Ureter (tissue), 1 donor: ENCODE data around the gene MUC5AC. TPM values are rescaled to one million over a fixed set of nuclear protein-coding genes. Genes with fewer than 3 reads are reported as not detected.

Experiments used
- DNase-seq: peaks from one replicate; pipeline ENCODE4 v3.0.0-alpha.2; 2020; ENCODE audit warnings: low spot score
- total RNA-seq: library from RNA; stranded (reverse); gene quantifications from one replicate; pipeline ENCODE4 v1.2.4, GENCODE V29; 2023
- donor health status: DM: yes; HTN: yes; CAD: no.

Gene MUC5AC
- total RNA-seq, 1 donor from 2014 or later = not detected

- DNase-seq = no peak
These were observed 37.4 kb downstream of the MUC5AC start for GRCh38 chr11:1194977-1195681.

- no peak for DNase-seq
These were observed 38.1 kb downstream of the MUC5AC start for GRCh38 chr11:1195682-1196515.

DNA sequence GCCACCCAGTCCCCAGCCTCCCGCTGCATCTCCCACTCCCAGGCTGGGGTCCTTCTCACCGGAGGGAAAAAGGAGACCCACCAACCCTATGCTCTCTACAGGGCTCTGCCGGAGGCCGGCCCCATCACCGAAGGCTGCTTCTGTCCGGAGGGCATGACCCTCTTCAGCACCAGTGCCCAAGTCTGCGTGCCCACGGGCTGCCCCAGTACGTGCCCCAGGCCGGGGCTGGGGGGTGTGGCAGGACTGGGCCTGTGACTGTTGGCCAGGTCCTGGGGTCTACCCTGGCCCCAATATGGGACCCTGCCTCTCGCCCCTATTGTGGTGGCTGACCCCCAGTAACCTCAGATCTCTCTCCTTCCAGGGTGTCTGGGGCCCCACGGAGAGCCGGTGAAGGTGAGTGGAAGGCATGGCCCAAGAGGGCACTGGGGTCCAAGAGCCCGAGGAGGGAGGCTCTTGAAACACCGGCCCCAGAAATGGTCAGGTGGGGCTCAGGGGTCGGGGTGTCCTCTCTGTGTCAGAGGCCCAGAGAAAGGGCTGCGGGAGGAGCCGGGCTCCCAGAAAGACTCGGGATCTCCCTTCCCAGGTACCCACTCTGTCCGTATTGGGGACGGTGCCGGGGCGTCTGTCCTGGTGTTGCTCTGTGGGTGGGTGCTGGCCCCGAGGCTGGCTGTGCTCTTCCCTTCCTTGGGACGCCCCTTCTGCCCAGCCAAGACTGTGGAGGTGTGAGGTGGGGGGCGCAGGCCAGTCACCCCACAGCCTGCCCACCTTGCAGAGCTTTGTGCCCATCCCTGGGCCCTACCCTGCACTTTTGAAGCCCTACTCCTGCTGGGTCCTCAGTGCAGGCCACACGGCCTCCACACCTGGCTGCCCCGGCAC is 39.0 kb downstream of the MUC5AC start:
- no peak for DNase-seq

DNA sequence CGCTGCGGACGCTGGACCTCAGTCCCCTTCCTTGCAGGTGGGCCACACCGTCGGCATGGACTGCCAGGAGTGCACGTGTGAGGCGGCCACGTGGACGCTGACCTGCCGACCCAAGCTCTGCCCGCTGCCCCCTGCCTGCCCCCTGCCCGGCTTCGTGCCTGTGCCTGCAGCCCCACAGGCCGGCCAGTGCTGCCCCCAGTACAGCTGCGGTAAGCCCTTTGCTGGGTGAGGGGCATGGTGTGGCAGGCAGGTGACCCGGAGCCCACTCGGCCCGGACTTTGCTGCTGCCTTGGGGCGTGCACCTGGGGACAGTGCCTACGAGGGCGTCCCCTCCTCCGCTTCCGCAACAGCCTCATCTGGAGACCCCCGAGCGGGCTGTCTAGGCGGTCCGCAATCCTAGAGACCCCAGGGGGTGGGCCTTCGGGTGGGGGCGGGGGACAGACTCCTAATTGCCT is 39.7 kb downstream of the MUC5AC start:
- no peak for DNase-seq

DNA sequence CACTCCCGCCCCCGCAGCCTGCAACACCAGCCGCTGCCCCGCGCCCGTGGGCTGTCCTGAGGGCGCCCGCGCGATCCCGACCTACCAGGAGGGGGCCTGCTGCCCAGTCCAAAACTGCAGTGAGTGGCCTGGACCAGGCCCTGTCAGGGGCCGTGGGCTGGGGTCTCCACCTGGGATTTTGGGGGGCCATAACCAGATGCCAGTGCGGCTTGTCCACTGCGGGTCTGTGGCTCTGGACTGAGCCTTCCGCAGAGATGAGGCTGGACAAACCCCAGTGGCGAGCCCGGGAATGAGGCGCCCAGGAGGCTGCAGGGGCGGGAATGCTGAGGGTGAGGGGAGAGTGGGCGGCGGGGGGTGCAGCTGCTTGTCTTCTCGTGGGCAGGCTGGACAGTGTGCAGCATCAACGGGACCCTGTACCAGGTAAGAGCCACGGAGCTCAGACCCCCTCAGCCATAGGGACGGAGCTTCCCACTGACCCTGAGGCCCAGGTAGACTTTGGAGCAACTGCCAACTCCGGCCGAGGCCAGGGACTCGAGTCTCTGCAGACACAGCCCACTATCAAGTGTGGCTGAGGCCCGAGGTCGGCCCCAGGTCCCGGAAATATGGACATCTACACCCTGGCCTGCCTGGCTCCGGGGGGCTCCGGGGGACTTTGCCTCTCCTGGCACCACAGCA is 40.3 kb downstream of the MUC5AC start:
- no peak for DNase-seq

DNA sequence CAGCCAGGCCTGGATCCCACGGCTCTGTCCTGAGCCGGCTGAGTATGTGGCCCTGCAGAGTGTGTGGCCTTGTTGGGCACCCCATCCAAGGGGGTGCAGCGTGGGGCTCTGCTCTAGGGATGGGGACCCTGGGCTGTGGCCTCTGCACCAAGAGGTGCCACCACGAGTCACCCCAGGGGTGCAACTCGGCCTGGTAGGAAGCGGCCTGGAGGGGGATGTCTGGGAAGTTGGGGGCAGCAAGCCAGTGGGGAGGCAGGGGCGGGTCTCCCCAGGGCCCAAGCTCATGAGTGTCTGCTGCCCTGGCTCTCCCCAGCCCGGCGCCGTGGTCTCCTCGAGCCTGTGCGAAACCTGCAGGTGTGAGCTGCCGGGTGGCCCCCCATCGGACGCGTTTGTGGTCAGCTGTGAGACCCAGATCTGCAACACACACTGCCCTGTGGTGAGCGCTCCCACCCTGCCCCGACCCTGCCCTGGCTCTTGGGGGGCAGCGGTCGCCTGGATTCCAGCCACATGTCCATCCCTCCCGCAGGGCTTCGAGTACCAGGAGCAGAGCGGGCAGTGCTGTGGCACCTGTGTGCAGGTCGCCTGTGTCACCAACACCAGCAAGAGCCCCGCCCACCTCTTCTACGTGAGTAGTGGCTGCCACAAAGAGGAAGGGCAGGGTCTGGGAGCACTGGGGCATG is 40.9 kb downstream of the MUC5AC start:
- DNase-seq = peak; percentile 70

- no peak for DNase-seq
These were observed 41.5 kb downstream of the MUC5AC start for GRCh38 chr11:1199241-1199750.

DNA sequence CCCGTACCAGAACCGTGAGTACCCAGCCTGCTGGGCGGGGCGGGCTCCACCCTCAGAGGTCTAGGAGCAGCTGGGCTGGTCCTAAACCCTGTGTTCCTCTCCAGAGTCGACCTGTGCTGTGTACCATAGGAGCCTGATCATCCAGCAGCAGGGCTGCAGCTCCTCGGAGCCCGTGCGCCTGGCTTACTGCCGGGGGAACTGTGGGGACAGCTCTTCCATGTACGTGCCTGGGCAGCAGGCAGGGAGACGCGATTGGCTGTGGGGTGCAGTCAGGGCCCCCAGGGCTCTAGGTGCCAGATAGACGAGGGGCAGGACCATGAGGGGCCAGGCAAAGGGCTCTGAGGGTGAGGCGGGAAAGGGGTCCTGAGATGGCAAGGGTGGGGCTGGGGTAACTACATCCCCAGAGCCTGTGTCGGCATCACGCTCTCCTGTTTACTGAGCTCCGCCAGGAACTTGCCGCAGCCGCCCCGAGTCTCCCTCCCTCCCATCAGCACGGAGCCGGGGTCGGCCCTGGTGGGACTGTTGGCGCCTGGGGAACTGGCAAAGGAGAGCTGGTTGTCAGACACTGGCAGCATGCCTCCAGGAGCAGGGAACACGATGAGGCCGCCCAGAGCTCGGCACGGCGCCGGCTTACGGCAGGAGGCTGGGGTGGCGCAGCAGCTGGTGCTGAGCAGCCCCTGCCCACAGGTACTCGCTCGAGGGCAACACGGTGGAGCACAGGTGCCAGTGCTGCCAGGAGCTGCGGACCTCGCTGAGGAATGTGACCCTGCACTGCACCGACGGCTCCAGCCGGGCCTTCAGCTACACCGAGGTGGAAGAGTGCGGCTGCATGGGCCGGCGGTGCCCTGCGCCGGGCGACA is 42.2 kb downstream of the MUC5AC start:
- no peak for DNase-seq

GRCh38 chr11:1200611-1201191 is 42.9 kb downstream of the MUC5AC start:
- DNase-seq = no peak

GRCh38 chr11:1201395-1202153 is 43.8 kb downstream of the MUC5AC start:
- DNase-seq = no peak

DNA sequence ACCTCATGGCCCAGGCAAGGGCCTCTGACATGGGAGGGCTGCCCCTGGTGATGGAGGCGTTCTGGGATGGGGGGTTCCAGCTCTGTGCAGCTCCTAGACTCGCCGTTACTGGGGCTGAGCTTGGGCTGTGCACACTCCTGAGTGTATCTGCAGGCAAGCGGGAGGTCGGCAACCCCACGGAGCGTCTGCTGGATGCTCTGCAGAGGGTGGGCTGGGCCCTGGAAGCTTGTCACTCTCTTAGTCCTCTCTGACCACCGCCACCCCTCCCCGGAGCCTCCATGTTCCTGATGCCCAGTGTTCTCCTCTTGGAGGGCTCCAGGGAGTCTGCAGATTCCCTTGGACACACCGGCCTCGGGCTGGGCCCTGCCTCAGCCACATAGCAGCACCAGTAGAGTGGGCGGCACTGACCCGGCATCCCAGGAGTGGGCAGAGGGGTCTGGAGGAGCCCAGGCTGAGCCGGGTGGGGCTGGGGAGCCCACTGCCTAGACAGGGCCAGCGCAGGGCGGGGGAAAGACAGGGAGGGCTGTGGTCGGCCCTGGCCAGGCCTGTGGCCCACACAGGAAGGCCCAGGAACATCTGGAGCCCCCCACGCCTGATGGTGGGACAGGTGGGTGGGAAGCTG is 44.5 kb downstream of the MUC5AC start:
- DNase-seq = no peak

DNA sequence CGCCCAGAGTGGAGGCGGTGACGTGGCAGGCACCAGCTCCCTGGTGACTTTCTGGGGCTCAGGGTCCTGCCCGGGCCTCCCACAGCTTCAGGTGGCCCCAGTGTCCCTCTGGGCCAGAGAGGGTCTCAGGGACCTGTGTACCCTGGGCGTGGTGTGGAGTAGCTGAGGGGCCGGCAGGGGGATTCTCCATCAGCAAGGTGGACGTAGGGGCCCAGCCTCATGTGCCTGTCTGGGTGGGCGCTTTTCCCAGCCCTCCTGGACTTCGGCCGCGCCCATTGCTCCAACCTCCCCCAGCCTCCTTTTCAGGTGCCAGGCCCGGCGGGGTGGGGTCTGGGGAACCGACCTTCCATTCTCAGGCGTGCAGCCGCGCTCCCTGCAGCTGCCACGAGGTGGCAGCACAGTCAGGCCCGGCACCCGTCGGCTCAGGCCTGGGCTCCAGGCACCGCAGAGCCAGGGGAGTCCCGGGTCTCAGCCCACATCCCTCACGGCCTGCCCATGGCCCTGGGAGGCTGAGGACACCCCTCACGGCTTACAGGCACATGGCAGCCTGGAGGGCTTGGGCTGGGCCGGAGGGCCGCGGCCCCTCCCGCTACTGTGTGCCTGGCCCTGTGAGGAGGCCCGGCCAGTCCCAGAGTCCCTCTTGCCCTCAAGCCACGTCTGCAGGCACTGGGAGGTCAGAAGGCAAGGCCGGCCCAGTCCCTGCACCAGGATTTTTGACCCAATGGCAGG is 45.2 kb downstream of the MUC5AC start:
- DNase-seq = no peak

- DNase-seq = no peak
These were observed 45.9 kb downstream of the MUC5AC start for GRCh38 chr11:1203505-1204271.

DNA sequence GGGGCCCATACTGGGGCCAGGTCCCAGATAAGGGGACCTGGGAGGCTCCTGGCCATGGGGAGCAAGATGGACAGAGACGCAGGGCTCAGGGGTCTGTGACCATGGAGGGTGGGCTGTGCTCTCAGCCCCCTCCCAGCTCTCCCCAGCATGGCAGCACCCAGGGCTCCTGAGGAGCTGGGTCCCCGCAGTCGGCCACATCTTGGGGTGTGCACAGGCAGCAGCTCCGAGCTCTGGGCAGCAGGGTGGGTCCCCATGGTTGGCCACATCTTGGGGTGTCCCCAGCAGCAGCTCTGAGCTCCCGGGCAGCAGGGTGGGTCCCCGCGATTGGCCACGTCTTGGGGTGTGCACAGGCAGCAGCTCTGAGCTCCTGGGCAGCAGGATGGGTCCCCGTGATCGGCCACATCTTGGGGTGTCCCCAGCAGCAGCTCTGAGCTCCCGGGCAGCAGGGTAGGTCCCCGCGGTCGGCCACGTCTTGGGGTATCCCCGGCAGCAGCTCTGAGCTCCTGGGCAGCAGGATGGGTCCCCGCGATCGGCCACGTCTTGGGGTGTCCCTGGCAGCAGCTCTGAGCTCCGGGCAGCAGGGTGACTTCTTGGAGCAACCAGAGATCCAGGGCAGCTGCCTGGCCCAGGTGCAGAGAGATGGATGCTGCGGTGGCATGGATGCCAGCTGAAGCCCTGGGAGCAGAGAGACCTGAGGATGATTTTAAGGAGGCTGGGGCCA is 46.8 kb downstream of the MUC5AC start:
- DNase-seq = no peak

DNA sequence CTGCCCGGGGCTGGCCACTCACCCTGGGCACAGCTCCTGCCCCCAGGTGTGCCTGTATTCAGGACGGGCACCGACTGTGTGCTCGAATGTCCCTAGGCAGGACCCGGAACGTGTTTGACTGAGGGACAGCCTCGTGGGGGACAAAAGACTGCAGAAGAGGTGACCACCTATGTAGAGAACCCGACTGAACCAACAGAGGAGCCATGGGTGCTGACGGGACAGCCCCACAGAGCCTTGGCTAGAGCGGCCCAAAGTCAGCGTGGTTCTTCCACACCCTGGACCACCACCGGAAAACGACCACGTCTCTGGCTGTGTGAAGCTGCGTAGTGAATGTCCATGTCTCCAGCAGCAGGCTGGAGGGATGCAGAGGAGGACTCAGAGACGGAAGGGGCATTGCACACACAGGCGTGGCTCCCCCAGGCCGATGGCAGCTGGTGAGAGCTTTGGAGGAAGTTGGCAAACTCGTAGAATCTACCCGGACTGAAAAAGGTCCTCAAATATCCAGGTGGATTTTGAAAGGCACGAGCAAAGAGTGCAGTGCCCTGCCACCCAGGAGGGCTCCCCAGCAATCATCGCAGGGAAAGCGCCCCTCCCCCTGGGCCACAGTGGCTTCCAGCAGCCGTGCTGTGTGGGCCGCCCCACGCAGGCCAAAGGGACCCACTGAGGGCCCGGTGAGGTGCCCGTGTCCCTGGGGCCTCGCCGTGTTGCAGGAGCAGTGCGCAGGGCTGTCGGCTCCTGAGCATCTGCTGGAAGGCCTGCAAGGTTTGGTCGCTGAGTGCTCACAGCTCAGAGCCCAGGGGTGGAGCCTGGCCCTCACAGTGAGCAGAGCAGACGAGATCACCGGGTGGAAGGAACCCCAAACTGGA is 47.6 kb downstream of the MUC5AC start:
- DNase-seq = no peak
